Esophagus squamous epithelium (tissue), 5 donors: ENCODE measurements around the gene IGLL5. TPM values are rescaled to one million over a fixed set of nuclear protein-coding genes. Genes with fewer than 3 reads are reported as not detected.

Experiments
- DNase-seq: peaks from one replicate; lab custom pipeline; 2025; lab: John Stamatoyannopoulos, UW
- H3K27ac ChIP-seq, 4 donors: fragments of 200-600 bp; sonication (generic); one replicate each; pipeline ENCODE4 v1.5.1; 2016 to 2019; ENCODE audit warnings: mild to moderate bottlenecking in 1 of 4
- H3K27me3 ChIP-seq, 4 donors: fragments of 200-600 bp; sonication (generic); 1 replicate in 3 of 4; 2 replicates in 1 of 4; pipeline versions ENCODE4 v1.5.1 to v1.6.0; 2017 to 2021; ENCODE audit warnings: antibody characterized with exemption in 1 of 4
- H3K36me3 ChIP-seq, 3 donors: fragments of 200-600 bp; sonication (generic); one replicate each; pipeline ENCODE4 v1.5.1; 2016 to 2019
- H3K4me1 ChIP-seq, 3 donors: fragments of 200-600 bp; sonication (generic); one replicate each; pipeline ENCODE4 v1.5.1; 2017 to 2019
- H3K4me3 ChIP-seq, 4 donors: fragments of 200-600 bp; sonication (generic); 1 replicate in 3 of 4; 2 replicates in 1 of 4; pipeline ENCODE4 v1.5.1; 2016 to 2019; ENCODE audit warnings: mild to moderate bottlenecking in 2 of 4, moderate library complexity in 1 of 4
- H3K9me3 ChIP-seq, 3 donors: fragments of 200-600 bp; sonication (generic); one replicate each; pipeline ENCODE4 v1.5.1; 2016 to 2019
- CTCF ChIP-seq, 6 experiments: fragments of 450-650 bp in 4 of 6; fragments of 200-600 bp in 2 of 6; sonication (generic) in 2 of 6; IDR thresholded peaks; one replicate each; pipeline ENCODE4 v1.5.1; 2016 to 2019; ENCODE audit warnings: antibody characterized with exemption in 6 of 6, mild to moderate bottlenecking in 4 of 6, moderate library complexity in 4 of 6
- POLR2A ChIP-seq, 4 donors: fragments of 450-650 bp; IDR thresholded peaks; one replicate each; pipeline ENCODE4 v1.6.1; 2017; ENCODE audit warnings: antibody characterized with exemption in 4 of 4, mild to moderate bottlenecking in 4 of 4, moderate library complexity in 3 of 4
- WGBS, 2 donors: methylation state at CpG; one replicate each; pipeline ENCODE4 v1.1.5; 2018; 5-methylcytosine and 5-hydroxymethylcytosine counted together
- intact Hi-C: fragments of 100-400 bp; cut with DNase I; formaldehyde crosslinking; loops from one replicate; pipeline ENCODE4 v1.15.0; 2022
- total RNA-seq, 4 donors: library from RNA; depleted of rRNA; stranded (reverse); fragments of >200 nt; gene quantifications; one replicate each; pipeline ENCODE4 v1.1.0, GENCODE V29; 2016
- donor health status: DM: yes; HTN: yes; CAD: no.

The IGLL5 gene
- total RNA-seq, 4 donors from 2014 or later, result 5.0 to 20.7 TPM; not detected in 2

- TF ChIP-seq POLR2A (IDR thresholded peaks at IDR 0.05), result no peak
- peak in 1 of 6 experiments; percentile 37 for TF ChIP-seq CTCF (IDR thresholded peaks at IDR 0.05)
- Histone ChIP-seq H3K9me3 (no peaks in the 10 kb centered on the region), H3K27ac (no peak overlapping the region), H3K4me3 (no peak overlapping the region), H3K36me3 (no peaks in the 10 kb centered on the region), H3K4me1 (no peaks in the 10 kb centered on the region), H3K27me3 (peaks cover 0 to 14% (median 0%) of the 10 kb centered on the region in 4 donors)
- no peak for DNase-seq
- intact Hi-C loops, result no loop called here
- 50 to 57% methylated on average over 2 to 4 of the region's 4 CpGs for WGBS, 2 donors
Observed at GRCh38 chr22:22935546-22936157, 48.0 kb downstream of the IGLL5 start.

GRCh38 chr22:22936180-22936914, 48.7 kb downstream of the IGLL5 start:
- Histone ChIP-seq H3K27me3 (peaks cover 0 to 12% (median 0%) of the 10 kb centered on the region in 4 donors), H3K4me1 (no peaks in the 10 kb centered on the region), H3K27ac (no peak overlapping the region), H3K36me3 (no peaks in the 10 kb centered on the region), H3K4me3 (no peak overlapping the region), H3K9me3 (no peaks in the 10 kb centered on the region)
- no peak for TF ChIP-seq CTCF (IDR thresholded peaks at IDR 0.05)
- no peak for TF ChIP-seq POLR2A (IDR thresholded peaks at IDR 0.05)
- 84 to 87% methylated on average over 12 to 15 of the region's 15 CpGs for WGBS, 2 donors
- intact Hi-C loops, result no loop called here
- no peak for DNase-seq

- no peak for TF ChIP-seq POLR2A (IDR thresholded peaks at IDR 0.05)
- TF ChIP-seq CTCF (IDR thresholded peaks at IDR 0.05), result no peak
- no peak for DNase-seq
- intact Hi-C loops, result no loop called here
- Histone ChIP-seq H3K9me3 (no peaks in the 10 kb centered on the region), H3K4me1 (no peaks in the 10 kb centered on the region), H3K36me3 (no peaks in the 10 kb centered on the region), H3K27me3 (peaks cover 0 to 13% (median 0%) of the 10 kb centered on the region in 4 donors), H3K4me3 (no peak overlapping the region), H3K27ac (no peak overlapping the region)
- WGBS, 2 donors, result 69 to 79% methylated on average over 6 of the region's 6 CpGs
Observed at GRCh38 chr22:22936915-22937656, 49.5 kb downstream of the IGLL5 start.

- Histone ChIP-seq H3K4me1 (no peaks in the 10 kb centered on the region), H3K9me3 (no peaks in the 10 kb centered on the region), H3K27me3 (peaks cover 0 to 22% (median 0%) of the 10 kb centered on the region in 4 donors), H3K4me3 (no peak overlapping the region), H3K27ac (no peak overlapping the region), H3K36me3 (no peaks in the 10 kb centered on the region)
- intact Hi-C loops, result no loop called here
- TF ChIP-seq CTCF (IDR thresholded peaks at IDR 0.05) (no peak), POLR2A (IDR thresholded peaks at IDR 0.05) (no peak)
- DNase-seq, result no peak
- 66 to 67% methylated on average over 3 of the region's 3 CpGs for WGBS, 2 donors
Observed at GRCh38 chr22:22937894-22938480, 50.4 kb downstream of the IGLL5 start.
